GM12872 (cell line): ENCODE data around the gene CLEC18A.
"Not testable (repeated sequence)": the region's sequence is repeated elsewhere in the genome, so short reads cannot be mapped to it uniquely, and the experiment has no call there.

Source experiments
- TF ChIP-seq, protein P1 (sequence below): IDR thresholded peaks from 3 replicates; pipeline ENCODE4 v1.5.1; 2011; ENCODE audit warnings: low read depth, mild to moderate bottlenecking, low read length, moderate library complexity; ENCODE audit not compliant: insufficient read depth

Gene CLEC18A

DNA sequence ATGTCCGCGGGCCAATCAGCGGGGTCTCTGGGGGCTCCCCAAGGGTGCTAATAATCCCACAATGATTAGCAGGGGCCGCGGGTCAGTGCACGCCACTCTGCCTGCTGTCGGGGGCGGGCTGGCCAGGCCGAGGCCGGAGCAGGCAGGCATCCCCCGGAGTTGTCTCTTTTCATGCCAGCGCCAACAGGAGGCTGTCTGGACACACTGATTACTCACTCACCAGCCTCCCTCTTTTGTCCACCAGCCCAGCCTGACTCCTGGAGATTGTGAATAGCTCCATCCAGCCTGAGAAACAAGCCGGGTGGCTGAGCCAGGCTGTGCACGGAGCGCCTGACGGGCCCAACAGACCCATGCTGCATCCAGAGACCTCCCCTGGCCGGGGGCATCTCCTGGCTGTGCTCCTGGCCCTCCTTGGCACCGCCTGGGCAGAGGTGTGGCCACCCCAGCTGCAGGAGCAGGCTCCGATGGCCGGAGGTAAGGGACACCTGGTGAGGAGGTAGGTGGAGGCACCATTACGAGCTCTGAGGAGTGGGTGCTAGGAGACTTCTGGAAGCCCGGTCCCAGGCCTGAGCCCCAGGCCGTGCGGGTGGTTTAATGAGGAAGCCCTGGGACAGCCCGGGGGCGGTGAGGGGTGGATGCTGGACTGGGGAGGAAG is at the start of gene CLEC18A:
Gene CLEC18A, plus strand, starts transcription at position 318 of the 655 bp plus-strand sequence. Its CDS starts 33 bp downstream, at position 351.
- TF ChIP-seq, protein P1, sequence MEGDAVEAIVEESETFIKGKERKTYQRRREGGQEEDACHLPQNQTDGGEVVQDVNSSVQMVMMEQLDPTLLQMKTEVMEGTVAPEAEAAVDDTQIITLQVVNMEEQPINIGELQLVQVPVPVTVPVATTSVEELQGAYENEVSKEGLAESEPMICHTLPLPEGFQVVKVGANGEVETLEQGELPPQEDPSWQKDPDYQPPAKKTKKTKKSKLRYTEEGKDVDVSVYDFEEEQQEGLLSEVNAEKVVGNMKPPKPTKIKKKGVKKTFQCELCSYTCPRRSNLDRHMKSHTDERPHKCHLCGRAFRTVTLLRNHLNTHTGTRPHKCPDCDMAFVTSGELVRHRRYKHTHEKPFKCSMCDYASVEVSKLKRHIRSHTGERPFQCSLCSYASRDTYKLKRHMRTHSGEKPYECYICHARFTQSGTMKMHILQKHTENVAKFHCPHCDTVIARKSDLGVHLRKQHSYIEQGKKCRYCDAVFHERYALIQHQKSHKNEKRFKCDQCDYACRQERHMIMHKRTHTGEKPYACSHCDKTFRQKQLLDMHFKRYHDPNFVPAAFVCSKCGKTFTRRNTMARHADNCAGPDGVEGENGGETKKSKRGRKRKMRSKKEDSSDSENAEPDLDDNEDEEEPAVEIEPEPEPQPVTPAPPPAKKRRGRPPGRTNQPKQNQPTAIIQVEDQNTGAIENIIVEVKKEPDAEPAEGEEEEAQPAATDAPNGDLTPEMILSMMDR: not testable (repeated sequence)

DNA sequence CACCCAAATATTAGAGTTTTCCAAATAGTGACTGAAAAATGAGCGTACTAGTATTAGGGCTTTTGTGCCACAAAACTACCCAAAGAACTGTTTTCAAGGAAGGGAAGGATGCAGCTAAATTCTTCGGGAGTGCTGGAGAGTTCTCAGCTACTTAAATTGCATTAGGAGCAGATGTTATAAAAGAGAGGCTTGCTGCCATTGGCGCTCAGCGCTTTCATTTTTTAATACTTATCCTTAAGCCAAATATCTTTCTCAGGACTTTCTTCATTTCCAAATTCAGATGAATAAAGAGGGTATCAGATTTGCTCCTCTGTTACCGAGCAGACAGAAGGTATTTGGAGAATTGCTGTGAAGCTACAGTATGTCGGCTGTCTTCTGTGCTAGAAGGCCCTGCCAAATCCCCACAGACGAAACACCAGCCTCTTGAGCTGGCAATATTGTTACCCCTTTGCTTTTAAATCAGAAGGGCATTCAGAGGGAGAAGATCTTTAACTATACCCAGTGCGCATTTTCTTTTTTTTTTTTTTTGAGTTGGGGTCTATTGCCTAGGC is 47.2 kb upstream of the CLEC18A start:
- TF ChIP-seq, protein P1: no peak

DNA sequence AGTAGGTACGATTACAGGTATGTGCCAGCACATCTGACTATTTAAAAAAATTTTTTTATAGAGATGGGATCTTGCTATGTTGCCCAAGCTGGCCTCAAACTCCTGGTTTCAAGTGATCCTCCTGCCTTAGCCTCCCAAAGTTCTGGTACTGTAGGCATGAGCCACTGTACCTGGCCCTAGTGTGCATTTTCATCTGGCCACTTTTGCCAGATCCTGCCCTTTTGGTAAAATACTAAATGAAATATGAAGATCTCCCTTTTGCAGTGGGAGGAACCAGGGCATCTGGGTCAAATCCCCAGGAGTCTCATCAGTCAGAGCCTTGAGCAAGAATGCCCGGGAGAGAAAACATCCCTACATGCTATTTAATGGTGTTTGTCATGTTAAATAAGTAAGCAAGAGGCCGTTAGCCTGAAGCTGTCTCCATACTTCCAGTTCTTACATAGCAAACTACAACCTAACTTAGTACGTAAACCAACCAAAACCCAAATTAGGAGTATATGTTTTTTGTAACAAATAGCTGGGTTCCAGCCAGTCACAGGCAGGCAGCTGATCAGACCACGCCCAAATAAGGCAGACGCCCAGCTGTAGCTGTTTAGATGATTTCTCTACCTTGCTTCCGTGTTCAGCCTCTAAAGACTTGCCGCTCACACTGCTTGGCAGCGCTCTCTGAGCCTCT is 46.5 kb upstream of the CLEC18A start:
- TF ChIP-seq, protein P1: no peak

- TF ChIP-seq, protein P1: no peak
Observed at GRCh38 chr16:69905171-69905555, 46.0 kb upstream of the CLEC18A start.

GRCh38 chr16:69906838-69907401 is 44.2 kb upstream of the CLEC18A start:
- TF ChIP-seq, protein P1: no peak

DNA sequence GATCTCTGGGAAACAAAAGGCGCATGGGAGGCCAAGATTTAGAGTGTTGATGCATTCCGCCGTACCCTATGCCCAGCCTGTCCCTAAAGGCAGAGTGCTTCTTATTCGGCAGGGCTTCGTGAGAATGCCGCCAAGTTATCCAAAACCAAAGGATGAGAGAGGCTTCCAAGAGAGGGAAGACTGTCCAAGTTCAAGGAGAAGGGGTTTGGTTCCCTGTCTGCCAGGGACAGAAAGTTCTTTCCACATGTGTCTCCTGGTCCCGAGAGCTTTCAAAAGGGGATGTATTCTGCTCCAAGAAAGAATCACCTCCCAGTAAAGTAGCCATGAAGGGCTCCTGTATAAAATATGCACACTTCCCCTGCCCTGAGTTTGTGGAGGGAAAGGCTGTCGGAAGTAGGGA is 42.1 kb upstream of the CLEC18A start:
- TF ChIP-seq, protein P1: no peak

DNA sequence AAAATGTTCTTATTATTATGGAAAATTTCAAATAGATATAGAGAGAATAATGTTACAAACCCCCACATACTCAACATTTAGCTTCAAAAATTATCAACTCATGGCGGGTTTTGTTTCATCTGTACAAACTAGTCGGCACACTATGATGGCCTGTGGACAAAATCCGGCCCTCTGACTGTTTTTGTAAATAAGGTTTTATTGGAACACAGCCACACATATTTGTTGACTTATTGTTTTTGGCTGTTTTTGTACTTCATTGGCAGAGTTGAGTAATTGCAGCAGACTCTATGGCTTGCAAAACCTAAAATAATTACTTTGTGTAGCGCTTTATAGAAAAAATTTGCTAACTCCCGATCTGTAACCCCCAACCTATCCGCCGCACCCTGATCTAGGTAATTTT is 41.4 kb upstream of the CLEC18A start:
- TF ChIP-seq, protein P1: no peak
